ENCODE measurements around the gene SORCS1.
A peak's percentile ranks its signal among the peaks of the same experiment; 100 is the strongest.

The SORCS1 gene

DNA sequence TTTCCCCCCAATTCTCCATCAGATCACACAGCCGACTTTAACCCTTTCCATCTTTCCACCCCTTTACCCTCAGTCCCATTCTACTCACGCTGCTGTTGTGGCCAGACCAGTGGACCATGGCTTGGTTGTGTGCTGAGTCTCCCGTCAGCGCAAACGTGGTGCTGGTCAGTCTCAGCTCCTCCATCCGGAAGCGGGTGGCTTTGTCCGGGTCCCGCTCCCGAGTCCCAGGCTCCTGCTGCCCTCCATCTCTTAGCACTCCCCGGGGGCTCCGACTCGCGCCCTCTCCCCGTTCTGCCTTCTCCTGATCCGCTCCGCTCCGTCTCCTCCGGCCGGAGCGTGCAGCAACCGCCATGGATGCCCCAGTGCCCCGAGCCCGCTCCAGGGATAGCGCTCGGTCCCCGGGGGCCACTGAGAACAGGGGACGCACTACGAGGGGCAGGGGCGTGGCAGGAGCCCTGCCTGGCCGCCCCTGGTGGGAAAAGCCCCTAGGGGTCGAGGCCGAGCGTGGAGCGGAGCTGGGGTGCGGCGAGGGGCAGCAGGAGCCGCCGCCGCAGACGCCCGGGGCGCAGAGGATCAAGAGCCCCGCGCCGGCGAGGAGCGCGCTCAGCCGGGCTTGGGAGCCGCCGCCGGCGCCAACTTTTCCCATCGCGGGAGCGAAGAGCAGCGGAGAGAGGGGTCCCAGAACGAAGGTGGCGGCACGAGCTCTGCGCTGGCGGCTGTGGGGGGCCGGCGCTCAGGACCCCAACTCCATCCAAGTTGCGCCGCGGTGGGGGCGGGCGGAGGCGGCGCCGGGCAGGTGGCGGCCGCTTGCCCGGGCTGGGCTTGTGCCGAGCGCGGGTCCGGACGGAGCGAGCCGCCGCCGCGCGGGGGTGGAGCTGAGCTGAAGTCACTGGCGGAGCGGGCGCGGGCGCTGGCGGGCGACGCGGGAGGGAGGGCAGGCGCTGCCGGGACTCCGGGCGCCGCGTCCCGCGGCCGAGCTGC, at the start of gene SORCS1:
Gene SORCS1, minus strand, starts transcription at position 826 of the 981 bp plus-strand sequence.
- peak within 1 kb of the TSS; percentile 20 for H3K9ac ChIP-seq (ENCODE audit: low read length)
- peak within 1 kb of the TSS; percentile 75 for H3K4me3 ChIP-seq (ENCODE audit: low read length)
- H3K27me3 ChIP-seq (ENCODE audit: control insufficient read depth, insufficient read depth, low read length): peaks cover 39% of the 10 kb centered on the region
- no peak within 1 kb of the TSS for H3K27ac ChIP-seq (ENCODE audit: low read length)
- H3K4me1 ChIP-seq (ENCODE audit: control insufficient read depth, low read depth, low read length): peaks cover 21% of the 10 kb centered on the region
- no peaks in the 10 kb centered on the region for H3K9me3 ChIP-seq (ENCODE audit: control insufficient read depth, low read depth, low read length)
- H3K36me3 ChIP-seq (ENCODE audit: control insufficient read depth, low read depth, low read length): no peaks in the 10 kb centered on the region

- Histone ChIP-seq H3K9me3 (ENCODE audit: control insufficient read depth, low read depth, low read length) (no peaks in the 10 kb centered on the region), H3K9ac (ENCODE audit: low read length) (no peak overlapping the region), H3K27ac (ENCODE audit: low read length) (no peak overlapping the region), H3K27me3 (ENCODE audit: control insufficient read depth, insufficient read depth, low read length) (no peaks in the 10 kb centered on the region), H3K4me1 (ENCODE audit: control insufficient read depth, low read depth, low read length) (no peaks in the 10 kb centered on the region), H3K36me3 (ENCODE audit: control insufficient read depth, low read depth, low read length) (no peaks in the 10 kb centered on the region), H3K4me3 (ENCODE audit: low read length) (no peak overlapping the region)
Measured at GRCh38 chr10:107214261-107214660, 49.8 kb upstream of the SORCS1 start.

DNA sequence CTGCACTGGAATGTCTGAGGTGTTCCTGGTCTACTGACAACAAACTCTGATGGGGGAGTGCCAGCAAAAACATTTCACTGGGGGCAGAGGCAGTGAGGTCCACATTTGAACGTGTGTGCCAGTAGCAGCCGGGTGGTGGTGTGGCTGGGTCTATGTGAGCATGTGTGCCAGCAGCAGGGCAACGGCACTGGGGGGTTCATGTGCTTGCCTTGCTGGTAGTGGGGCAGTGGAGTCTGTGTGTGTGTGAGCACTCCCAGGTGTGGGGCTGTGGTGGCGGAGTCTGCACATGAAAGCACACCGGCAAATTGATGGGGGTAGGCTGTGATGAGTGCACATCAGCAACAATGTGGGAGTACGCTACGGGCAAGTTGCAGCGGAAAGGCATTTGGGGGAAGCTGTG, 49.4 kb upstream of the SORCS1 start:
- no peaks in the 10 kb centered on the region for H3K4me1 ChIP-seq (ENCODE audit: control insufficient read depth, low read depth, low read length)

GRCh38 chr10:107206833-107207232, 42.3 kb upstream of the SORCS1 start:
- H3K27me3 ChIP-seq (ENCODE audit: control insufficient read depth, insufficient read depth, low read length): no peaks in the 10 kb centered on the region
- H3K4me3 ChIP-seq (ENCODE audit: low read length): no peak overlapping the region
- H3K9me3 ChIP-seq (ENCODE audit: control insufficient read depth, low read depth, low read length): no peaks in the 10 kb centered on the region
- no peak overlapping the region for H3K27ac ChIP-seq (ENCODE audit: low read length)
- H3K9ac ChIP-seq (ENCODE audit: low read length): no peak overlapping the region
- no peaks in the 10 kb centered on the region for H3K36me3 ChIP-seq (ENCODE audit: control insufficient read depth, low read depth, low read length)
- no peaks in the 10 kb centered on the region for H3K4me1 ChIP-seq (ENCODE audit: control insufficient read depth, low read depth, low read length)

More for the DNA sequence above, 49.4 kb upstream of the SORCS1 start:
- Histone ChIP-seq H3K27ac (ENCODE audit: low read length) (no peak overlapping the region), H3K36me3 (ENCODE audit: control insufficient read depth, low read depth, low read length) (no peaks in the 10 kb centered on the region), H3K27me3 (ENCODE audit: control insufficient read depth, insufficient read depth, low read length) (no peaks in the 10 kb centered on the region), H3K4me3 (ENCODE audit: low read length) (no peak overlapping the region), H3K9ac (ENCODE audit: low read length) (no peak overlapping the region), H3K9me3 (ENCODE audit: control insufficient read depth, low read depth, low read length) (no peaks in the 10 kb centered on the region)

DNA sequence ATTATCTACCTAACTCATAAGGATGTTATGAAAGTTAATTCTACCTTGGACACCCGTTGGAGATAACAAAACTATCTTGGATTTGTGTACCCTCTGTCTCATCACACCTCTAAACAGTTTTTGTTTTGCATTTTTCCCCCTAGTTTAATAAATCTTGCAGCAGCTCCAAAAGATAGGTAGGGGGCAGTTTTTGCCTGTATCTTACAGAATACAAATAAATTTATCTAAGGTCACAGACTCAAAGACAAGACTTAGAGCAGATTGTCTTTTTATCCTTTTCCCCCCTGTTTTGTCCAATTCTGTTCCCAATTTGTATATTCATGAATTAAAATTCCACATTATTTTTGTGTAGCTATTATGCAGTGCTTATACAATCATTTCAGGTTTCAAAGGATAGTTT, 5.0 kb upstream of the SORCS1 start:
- no peaks in the 10 kb centered on the region for H3K4me1 ChIP-seq (ENCODE audit: control insufficient read depth, low read depth, low read length)
- peaks cover 14% of the 10 kb centered on the region for H3K27me3 ChIP-seq (ENCODE audit: control insufficient read depth, insufficient read depth, low read length)
- H3K36me3 ChIP-seq (ENCODE audit: control insufficient read depth, low read depth, low read length): no peaks in the 10 kb centered on the region
- H3K4me3 ChIP-seq (ENCODE audit: low read length): no peak overlapping the region
- no peak overlapping the region for H3K9ac ChIP-seq (ENCODE audit: low read length)
- no peak overlapping the region for H3K27ac ChIP-seq (ENCODE audit: low read length)
- H3K9me3 ChIP-seq (ENCODE audit: control insufficient read depth, low read depth, low read length): no peaks in the 10 kb centered on the region

DNA sequence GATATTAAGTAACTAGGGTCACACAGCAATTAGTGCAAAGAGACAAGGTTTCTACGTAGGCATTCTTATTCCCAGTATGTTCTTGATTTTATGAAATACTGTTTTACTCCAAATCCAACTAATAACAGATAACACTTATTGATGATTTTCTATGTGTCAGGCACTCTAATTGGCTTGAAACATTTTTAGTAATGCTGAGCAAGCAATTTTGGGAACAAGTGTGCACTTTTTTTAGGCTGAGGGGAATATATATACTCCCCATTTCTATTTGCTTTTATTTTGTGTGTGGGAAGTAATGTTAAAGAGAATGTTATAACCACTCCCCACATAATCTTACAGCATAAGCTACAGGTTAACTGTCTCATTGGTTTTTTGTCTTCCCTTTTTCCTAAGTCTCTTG, 4.2 kb upstream of the SORCS1 start:
- Histone ChIP-seq H3K27me3 (ENCODE audit: control insufficient read depth, insufficient read depth, low read length) (peaks cover 21% of the 10 kb centered on the region), H3K4me3 (ENCODE audit: low read length) (no peak overlapping the region), H3K9ac (ENCODE audit: low read length) (no peak overlapping the region), H3K4me1 (ENCODE audit: control insufficient read depth, low read depth, low read length) (peaks cover under 1% of the 10 kb centered on the region), H3K27ac (ENCODE audit: low read length) (no peak overlapping the region), H3K9me3 (ENCODE audit: control insufficient read depth, low read depth, low read length) (no peaks in the 10 kb centered on the region), H3K36me3 (ENCODE audit: control insufficient read depth, low read depth, low read length) (no peaks in the 10 kb centered on the region)

GRCh38 chr10:107166403-107166802, 1.9 kb upstream of the SORCS1 start:
- Histone ChIP-seq H3K36me3 (ENCODE audit: control insufficient read depth, low read depth, low read length) (no peaks in the 10 kb centered on the region), H3K27ac (ENCODE audit: low read length) (no peak overlapping the region), H3K9me3 (ENCODE audit: control insufficient read depth, low read depth, low read length) (no peaks in the 10 kb centered on the region), H3K9ac (ENCODE audit: low read length) (no peak overlapping the region), H3K4me1 (ENCODE audit: control insufficient read depth, low read depth, low read length) (peaks cover 10% of the 10 kb centered on the region), H3K27me3 (ENCODE audit: control insufficient read depth, insufficient read depth, low read length) (peaks cover 39% of the 10 kb centered on the region), H3K4me3 (ENCODE audit: low read length) (no peak overlapping the region)

GRCh38 chr10:107164992-107165391, 486 bp upstream of the SORCS1 start:
- no peaks in the 10 kb centered on the region for H3K36me3 ChIP-seq (ENCODE audit: control insufficient read depth, low read depth, low read length)
- H3K4me1 ChIP-seq (ENCODE audit: control insufficient read depth, low read depth, low read length): peaks cover 13% of the 10 kb centered on the region
- H3K27ac ChIP-seq (ENCODE audit: low read length): no peak overlapping the region
- no peak overlapping the region for H3K9ac ChIP-seq (ENCODE audit: low read length)
- peak overlapping the region; percentile 63 for H3K4me3 ChIP-seq (ENCODE audit: low read length)
- peaks cover 39% of the 10 kb centered on the region for H3K27me3 ChIP-seq (ENCODE audit: control insufficient read depth, insufficient read depth, low read length)
- H3K9me3 ChIP-seq (ENCODE audit: control insufficient read depth, low read depth, low read length): no peaks in the 10 kb centered on the region

GRCh38 chr10:107163076-107163855, 1.2 kb downstream of the SORCS1 start:
- Histone ChIP-seq H3K9me3 (ENCODE audit: control insufficient read depth, low read depth, low read length) (no peaks in the 10 kb centered on the region), H3K27ac (ENCODE audit: low read length) (no peak overlapping the region), H3K27me3 (ENCODE audit: control insufficient read depth, insufficient read depth, low read length) (peaks cover 39% of the 10 kb centered on the region), H3K4me3 (ENCODE audit: low read length) (peak overlapping the region; percentile 75), H3K9ac (ENCODE audit: low read length) (peak overlapping the region; percentile 20), H3K36me3 (ENCODE audit: control insufficient read depth, low read depth, low read length) (no peaks in the 10 kb centered on the region), H3K4me1 (ENCODE audit: control insufficient read depth, low read depth, low read length) (peaks cover 27% of the 10 kb centered on the region)

DNA sequence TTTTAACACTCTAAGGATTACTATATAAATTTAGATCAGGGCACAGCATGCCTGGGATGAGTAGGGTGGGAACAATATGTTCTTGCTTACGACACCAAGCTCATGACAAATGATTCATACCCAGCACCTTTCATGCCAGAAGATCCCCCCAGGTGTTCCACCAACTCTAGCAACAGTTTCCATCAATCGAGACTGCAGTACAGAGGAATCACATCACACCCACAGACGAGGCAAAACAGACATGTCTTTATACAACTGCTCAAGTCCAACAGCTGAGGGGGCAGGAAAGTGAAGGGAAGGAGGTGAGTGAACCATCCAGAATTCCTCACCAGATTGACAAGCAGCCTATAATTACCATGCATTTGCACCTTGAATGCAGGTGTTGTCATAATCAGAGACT, 3.6 kb downstream of the SORCS1 start:
- H3K9ac ChIP-seq (ENCODE audit: low read length): no peak overlapping the region
- no peak overlapping the region for H3K4me3 ChIP-seq (ENCODE audit: low read length)
- peaks cover 27% of the 10 kb centered on the region for H3K4me1 ChIP-seq (ENCODE audit: control insufficient read depth, low read depth, low read length)
- no peak overlapping the region for H3K27ac ChIP-seq (ENCODE audit: low read length)
- H3K9me3 ChIP-seq (ENCODE audit: control insufficient read depth, low read depth, low read length): no peaks in the 10 kb centered on the region
- H3K36me3 ChIP-seq (ENCODE audit: control insufficient read depth, low read depth, low read length): no peaks in the 10 kb centered on the region
- H3K27me3 ChIP-seq (ENCODE audit: control insufficient read depth, insufficient read depth, low read length): peaks cover 35% of the 10 kb centered on the region

DNA sequence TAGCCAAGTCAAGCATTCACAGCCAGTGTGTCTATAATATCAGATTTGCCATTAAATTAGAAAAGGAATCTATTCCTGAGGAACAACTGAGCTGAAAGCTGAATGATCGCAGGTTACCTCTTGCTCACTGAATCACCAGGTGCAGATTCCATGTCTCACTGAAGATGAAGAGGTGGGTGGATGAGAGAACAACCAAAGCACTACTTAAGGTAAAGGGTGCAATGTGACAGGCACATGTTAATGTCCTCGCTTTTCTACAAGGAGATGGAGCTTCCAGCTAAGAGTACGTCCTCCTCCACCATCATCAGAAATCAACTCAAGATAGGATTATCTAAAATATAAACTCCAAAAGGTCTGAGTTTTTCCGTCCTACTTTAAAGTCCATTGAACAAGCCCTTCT, 4.6 kb downstream of the SORCS1 start:
- no peak overlapping the region for H3K9ac ChIP-seq (ENCODE audit: low read length)
- peaks cover 27% of the 10 kb centered on the region for H3K4me1 ChIP-seq (ENCODE audit: control insufficient read depth, low read depth, low read length)
- no peak overlapping the region for H3K27ac ChIP-seq (ENCODE audit: low read length)
- H3K9me3 ChIP-seq (ENCODE audit: control insufficient read depth, low read depth, low read length): no peaks in the 10 kb centered on the region
- no peak overlapping the region for H3K4me3 ChIP-seq (ENCODE audit: low read length)
- H3K36me3 ChIP-seq (ENCODE audit: control insufficient read depth, low read depth, low read length): no peaks in the 10 kb centered on the region
- H3K27me3 ChIP-seq (ENCODE audit: control insufficient read depth, insufficient read depth, low read length): peaks cover 25% of the 10 kb centered on the region
